T-helper 2 cell (primary cell): ENCODE results near the gene OR10V1.
"Not testable (repeated sequence)": the region's sequence is repeated elsewhere in the genome, so short reads cannot be mapped to it uniquely, and the experiment has no call there.

Experiments used
- DNase-seq, 5 experiments: peaks; one replicate each; pipeline versions ENCODE4 v3.0.0 to v3.0.0-alpha.2; 2012 to 2022

OR10V1 gene

GRCh38 chr11:59710136-59710847, 3.4 kb downstream of the OR10V1 start:
- DNase-seq, result no peak

DNA sequence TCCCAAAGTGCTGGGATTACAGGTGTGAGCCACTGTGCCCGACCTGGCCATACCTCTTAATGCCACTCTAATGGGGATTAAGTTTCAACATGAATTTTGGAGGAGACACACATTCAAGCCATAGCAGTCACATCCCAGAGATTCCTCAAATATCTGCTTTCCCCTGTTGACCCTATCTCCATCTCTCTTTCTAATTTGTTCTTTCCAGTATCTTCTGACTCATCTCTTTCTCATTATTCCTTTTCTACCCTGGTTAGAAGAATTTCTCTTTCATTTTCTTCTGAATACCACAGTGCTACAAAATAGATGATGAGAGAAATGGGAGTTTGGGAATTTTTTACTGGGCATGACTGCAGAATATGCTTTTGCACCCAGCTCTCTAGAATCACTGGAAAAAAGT, 5.1 kb downstream of the OR10V1 start:
- no peak for DNase-seq

GRCh38 chr11:59707371-59707770, 6.3 kb downstream of the OR10V1 start:
- no peak for DNase-seq

- peak in 1 of 5 experiments; percentile 10 for DNase-seq
These were observed 6.9 kb downstream of the OR10V1 start for GRCh38 chr11:59706518-59707285.

GRCh38 chr11:59705294-59705693, 8.4 kb downstream of the OR10V1 start:
- DNase-seq, result no peak

DNA sequence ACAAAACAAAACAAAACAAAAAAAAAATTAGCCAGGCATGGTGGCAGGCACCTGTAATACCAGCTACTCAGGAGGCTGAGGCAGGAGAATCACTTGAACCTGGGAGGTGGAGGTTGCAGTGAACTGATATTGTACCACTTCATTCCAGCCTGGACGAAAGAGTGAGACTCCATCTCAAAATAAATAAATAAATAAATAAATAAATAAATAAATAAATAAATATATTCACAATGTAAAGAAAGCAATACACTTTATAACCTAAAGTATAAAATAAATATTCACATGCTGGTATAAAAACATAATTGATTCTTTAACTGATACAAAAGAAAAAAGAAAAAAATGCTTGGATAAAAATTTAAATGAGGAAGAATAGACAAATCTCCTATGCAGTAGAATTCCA, 10.1 kb downstream of the OR10V1 start:
- not testable (repeated sequence) for DNase-seq

DNA sequence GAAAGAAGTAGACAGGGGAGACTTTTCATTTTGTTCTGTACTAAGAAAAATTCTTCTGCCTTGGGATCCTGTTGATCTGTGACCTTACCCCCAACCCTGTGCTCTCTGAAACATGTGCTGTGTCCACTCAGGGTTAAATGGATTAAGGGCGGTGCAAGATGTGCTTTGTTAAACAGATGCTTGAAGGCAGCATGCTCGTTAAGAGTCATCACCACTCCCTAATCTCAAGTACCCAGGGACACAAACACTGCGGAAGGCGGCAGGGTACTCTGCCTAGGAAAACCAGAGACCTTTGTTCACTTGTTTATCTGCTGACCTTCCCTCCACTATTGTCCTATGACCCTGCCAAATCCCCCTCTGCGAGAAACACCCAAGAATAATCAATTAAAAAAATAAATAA, 13.5 kb downstream of the OR10V1 start:
- not testable (repeated sequence) for DNase-seq

GRCh38 chr11:59698506-59698905, 15.1 kb downstream of the OR10V1 start:
- no peak for DNase-seq

DNA sequence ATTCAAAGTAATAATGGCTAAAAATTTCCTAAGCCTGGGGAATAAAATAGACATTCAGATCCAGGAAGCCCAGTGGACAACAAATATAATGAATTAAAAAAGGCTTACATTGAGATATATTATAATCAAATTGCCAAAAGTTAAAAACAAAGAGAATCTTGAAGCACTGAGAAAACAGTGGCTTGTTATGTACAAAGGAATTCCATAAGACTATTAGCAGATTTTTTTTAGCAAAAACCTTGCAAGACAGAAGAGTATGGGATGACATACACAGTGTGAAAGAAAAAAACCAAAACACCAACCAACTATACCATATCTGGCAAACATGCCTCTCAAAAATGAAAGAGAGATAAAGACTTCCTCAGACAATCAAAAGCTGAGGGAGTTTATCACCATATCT, 20.7 kb downstream of the OR10V1 start:
- no peak for DNase-seq

GRCh38 chr11:59691156-59691555, 22.5 kb downstream of the OR10V1 start:
- DNase-seq, result no peak

DNA sequence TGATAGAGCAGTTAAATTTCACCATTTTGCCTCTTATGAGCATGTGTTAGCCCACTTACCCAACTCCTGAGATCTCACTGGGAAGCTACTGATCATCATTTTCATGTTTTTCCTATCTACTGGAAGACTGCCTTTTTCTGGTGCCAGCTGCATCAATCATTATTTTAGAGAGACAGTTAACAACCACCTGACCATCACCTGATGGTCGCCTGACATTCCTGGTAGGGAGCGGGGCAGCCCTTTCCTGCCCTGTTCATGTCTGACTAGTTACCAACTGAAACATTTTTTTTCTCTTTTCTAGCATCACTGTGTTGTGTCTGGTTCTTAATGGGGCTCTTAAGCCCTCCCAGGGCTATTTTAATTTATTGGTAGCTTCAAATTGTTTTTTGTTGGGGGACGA, 24.6 kb downstream of the OR10V1 start:
- DNase-seq, result no peak

- not testable (repeated sequence) for DNase-seq
These were observed 32.4 kb downstream of the OR10V1 start for GRCh38 chr11:59681260-59681725.

DNA sequence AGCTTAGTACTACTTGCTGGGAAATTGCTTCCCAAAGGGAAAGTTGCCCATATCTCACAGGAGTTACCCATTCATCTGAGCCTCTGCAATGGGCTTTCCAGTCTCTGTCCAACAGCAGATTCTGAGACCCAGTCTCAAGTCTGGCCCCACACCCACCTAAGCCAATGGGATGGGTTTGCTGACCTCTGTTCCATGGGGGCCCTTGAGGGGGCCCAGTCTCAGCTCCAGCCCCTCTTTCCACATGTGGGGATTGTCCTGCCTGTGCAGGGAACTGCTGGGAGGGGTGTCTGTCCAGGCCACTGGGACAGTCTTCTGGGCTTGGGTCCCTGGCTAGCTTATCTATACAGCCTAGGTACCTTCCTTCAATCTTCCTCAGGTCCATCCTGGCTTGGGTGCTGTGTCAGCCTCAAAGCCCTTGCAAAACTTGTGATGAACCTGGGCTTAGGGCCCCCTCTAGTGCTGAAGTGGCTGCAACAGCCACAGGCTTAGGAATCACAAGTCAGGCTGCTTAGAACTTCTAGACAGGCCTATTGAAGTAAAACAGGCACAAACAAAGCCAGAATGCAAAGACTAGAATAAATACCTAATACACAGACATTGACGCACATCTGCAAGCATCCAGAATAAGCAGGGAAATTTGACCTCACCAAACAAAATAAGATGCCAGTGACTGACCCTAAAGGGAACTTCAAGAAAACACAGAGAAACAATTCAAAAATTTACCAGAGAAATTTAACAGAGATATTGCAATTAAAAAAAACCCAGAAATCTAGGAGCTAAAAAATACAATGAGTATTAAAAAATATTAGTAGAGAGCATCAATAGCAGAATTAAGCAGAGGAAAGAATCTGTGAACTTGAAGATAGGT, 33.1 kb downstream of the OR10V1 start:
- DNase-seq, result peak in 4 of 5 experiments; percentile 13 to 72 (median 26)

DNA sequence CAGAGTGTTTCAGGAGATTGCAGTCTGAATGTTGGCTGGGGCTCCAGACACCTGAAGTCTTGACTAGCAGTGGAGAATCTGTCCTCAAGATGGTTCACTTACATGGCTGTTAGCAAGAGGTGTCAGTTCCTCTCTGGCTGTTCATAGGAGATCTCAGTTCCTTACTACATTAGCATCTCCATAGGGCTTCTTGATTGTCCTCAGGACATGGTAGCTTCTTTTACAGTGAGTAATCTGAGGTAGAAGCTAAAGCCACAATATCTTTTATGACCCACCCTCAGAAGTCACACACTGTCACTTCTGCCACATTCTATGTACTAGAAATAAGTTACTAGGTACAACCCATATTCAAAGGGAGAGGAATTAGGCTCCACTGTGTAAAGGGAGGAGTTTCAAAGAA, 34.3 kb downstream of the OR10V1 start:
- DNase-seq, result no peak

DNA sequence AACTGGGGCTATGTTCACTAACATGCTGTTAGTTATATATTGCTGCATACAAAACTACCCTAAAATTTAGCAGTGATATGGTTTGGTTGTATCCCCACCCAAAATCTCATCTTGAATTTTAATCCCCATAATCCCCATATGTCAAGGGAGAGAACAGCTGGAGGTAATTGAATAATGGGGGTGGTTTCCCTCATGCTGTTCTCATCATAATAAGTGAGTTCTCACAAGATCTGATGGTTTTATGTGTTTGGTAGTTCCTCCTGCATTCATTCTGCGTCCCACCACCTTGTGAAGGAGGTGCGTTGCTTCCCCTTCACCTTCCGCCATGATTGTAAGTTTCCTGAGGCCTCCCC, 34.9 kb downstream of the OR10V1 start:
- DNase-seq, result no peak

DNA sequence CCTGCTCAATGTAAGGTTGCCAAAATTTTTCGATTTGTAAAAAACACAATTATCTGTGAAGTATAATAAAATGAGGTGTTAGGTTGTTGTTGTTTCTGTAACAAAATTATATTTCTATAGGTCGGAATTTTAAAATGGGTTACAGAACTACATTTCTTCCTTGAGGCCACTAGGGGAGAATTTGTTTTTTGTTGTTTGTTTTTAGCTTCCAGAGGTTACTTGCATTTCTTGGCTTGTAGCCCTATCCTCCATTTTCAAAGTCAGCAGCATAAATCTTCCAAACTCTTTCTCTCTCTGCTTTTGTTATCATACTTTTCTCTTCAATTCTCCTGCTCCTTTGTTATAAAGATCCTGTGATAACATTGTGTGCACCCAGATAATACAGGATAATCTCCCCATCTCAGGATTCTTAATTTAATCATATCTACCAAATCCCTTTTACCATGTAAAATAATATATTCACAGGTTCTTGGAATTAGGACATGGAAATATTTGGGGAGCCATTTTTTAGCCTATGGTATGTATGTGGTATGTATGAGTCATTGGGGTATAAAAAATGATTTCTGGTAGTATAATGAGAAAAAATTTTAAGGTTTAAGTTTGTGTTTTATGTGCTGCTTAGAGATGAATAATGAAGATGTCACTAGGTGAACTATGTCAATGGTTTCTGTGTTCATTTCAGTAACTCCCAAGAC, 35.4 kb downstream of the OR10V1 start:
- no peak for DNase-seq

DNA sequence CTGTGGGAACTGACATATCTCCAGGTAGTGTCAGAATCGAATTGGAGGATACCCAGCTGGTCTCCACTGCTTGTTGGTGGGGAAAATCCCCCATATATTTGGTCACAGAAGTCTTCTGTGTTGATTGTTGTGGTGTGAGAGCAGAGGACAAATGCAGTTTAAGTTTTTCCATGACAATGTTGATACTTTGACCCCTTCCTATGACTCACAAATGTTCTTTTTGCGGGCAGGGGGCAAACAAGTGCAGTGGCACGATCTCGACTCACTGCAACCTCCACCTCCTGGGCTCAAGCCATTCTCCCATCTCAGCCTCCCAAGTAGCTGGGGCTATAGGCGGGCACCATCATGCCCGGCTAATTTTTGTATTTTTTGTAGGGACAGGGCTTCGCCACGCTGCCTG, 37.4 kb downstream of the OR10V1 start:
- DNase-seq, result no peak

GRCh38 chr11:59674291-59674690, 39.4 kb downstream of the OR10V1 start:
- DNase-seq, result no peak

DNA sequence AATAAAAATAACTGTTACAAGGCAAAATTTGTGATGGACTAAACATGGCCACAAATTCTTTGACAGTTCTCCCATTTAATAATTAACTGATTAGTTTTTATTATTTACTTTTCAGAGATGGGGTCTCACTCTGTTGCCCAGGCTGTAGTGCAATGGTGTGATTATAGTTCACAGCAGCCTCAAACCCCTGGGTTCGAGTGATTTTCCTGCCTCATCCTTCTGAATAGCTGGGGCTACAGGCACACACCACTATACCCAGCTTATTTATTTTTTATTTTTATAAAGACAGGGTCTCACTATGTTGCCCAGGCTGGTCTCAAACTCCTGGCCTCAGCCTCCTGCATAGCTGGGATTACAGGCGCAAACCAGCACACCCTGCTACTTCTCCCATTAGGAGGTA, 40.4 kb downstream of the OR10V1 start:
- no peak for DNase-seq

DNA sequence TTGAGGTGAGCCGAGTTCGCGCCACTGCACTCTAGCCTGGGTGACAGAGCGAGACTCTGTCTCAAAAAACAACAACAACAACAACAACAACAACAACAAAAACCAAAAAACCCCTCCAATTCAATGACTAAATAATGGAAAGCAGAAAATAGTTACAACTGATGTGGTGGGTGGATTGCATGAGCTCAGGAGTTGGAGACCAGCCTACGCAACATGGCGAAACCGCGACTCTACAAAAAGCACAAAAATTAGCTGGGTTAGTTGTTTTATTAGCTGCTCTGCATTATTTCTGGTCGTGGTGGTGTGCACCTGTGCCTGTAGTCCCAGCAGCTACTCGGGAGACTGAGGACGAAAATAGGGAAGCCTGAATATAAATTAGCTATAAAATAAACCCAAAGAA, 42.2 kb downstream of the OR10V1 start:
- no peak for DNase-seq

- DNase-seq, result no peak
These were observed 44.0 kb downstream of the OR10V1 start for GRCh38 chr11:59669611-59670009.

- peak; percentile 97 to 100 (median 99) for DNase-seq
These were observed 44.6 kb downstream of the OR10V1 start, which contains the start of gene PATL1 for GRCh38 chr11:59668950-59669610. Gene PATL1 (minus strand): TSS chr11:59669037. CDS start chr11:59668895, 142 bp downstream.
